ENCODE results near the gene ZNF410. TPM values are rescaled to one million over a fixed set of nuclear protein-coding genes. Genes with fewer than 3 reads are reported as not detected.
A peak's percentile ranks its signal among the peaks of the same experiment; 100 is the strongest.

ZNF410 gene
- total RNA-seq, 1 donor from 2014 or later = 53.7 TPM

- H3K27ac Mint-ChIP-seq = no peak overlapping the region
- peaks cover 4% of the 10 kb centered on the region for H3K36me3 Mint-ChIP-seq
- H3K4me1 Mint-ChIP-seq = no peaks in the 10 kb centered on the region
- TF ChIP-seq CTCF (IDR thresholded peaks at IDR 0.05; ENCODE audit: unreplicated experiment) = no peak
- H3K27me3 Mint-ChIP-seq (ENCODE audit: low read depth) = no peaks in the 10 kb centered on the region
- no peak for DNase-seq (ENCODE audit: low spot score in 2 of 2, unreplicated experiment in 2 of 2)
- no peak overlapping the region for H3K4me3 Mint-ChIP-seq
- H3K9me3 Mint-ChIP-seq = no peaks in the 10 kb centered on the region
Measured at GRCh38 chr14:73877790-73878189, 8.9 kb upstream of the ZNF410 start.

GRCh38 chr14:73878436-73878835, 8.2 kb upstream of the ZNF410 start:
- TF ChIP-seq CTCF (IDR thresholded peaks at IDR 0.05; ENCODE audit: unreplicated experiment) = no peak
- H3K36me3 Mint-ChIP-seq = peaks cover 4% of the 10 kb centered on the region
- DNase-seq (ENCODE audit: low spot score in 2 of 2, unreplicated experiment in 2 of 2) = no peak
- H3K27ac Mint-ChIP-seq = no peak overlapping the region
- H3K27me3 Mint-ChIP-seq (ENCODE audit: low read depth) = no peaks in the 10 kb centered on the region
- no peaks in the 10 kb centered on the region for H3K9me3 Mint-ChIP-seq
- H3K4me3 Mint-ChIP-seq = no peak overlapping the region
- no peaks in the 10 kb centered on the region for H3K4me1 Mint-ChIP-seq

GRCh38 chr14:73879027-73879426, 7.6 kb upstream of the ZNF410 start:
- H3K27ac Mint-ChIP-seq = no peak overlapping the region
- no peaks in the 10 kb centered on the region for H3K27me3 Mint-ChIP-seq (ENCODE audit: low read depth)
- no peak for TF ChIP-seq CTCF (IDR thresholded peaks at IDR 0.05; ENCODE audit: unreplicated experiment)
- DNase-seq (ENCODE audit: low spot score in 2 of 2, unreplicated experiment in 2 of 2) = no peak
- peaks cover 2% of the 10 kb centered on the region for H3K36me3 Mint-ChIP-seq
- H3K9me3 Mint-ChIP-seq = no peaks in the 10 kb centered on the region
- no peaks in the 10 kb centered on the region for H3K4me1 Mint-ChIP-seq
- H3K4me3 Mint-ChIP-seq = no peak overlapping the region

GRCh38 chr14:73884438-73885190, 2.0 kb upstream of the ZNF410 start:
- Mint-ChIP-seq H3K4me3 (peak overlapping the region; percentile 95), H3K9me3 (no peaks in the 10 kb centered on the region), H3K27ac (peak overlapping the region; percentile 85), H3K36me3 (peaks cover 2% of the 10 kb centered on the region), H3K27me3 (ENCODE audit: low read depth) (no peaks in the 10 kb centered on the region), H3K4me1 (peaks cover 37% of the 10 kb centered on the region)
- no peak for TF ChIP-seq CTCF (IDR thresholded peaks at IDR 0.05; ENCODE audit: unreplicated experiment)
- no peak for DNase-seq (ENCODE audit: low spot score in 2 of 2, unreplicated experiment in 2 of 2)

GRCh38 chr14:73887318-73887616, 608 bp downstream of the ZNF410 start:
- no peaks in the 10 kb centered on the region for H3K9me3 Mint-ChIP-seq
- no peak for TF ChIP-seq CTCF (IDR thresholded peaks at IDR 0.05; ENCODE audit: unreplicated experiment)
- DNase-seq (ENCODE audit: low spot score in 2 of 2, unreplicated experiment in 2 of 2) = no peak
- H3K4me3 Mint-ChIP-seq = peak overlapping the region; percentile 95
- peaks cover 37% of the 10 kb centered on the region for H3K4me1 Mint-ChIP-seq
- peaks cover 4% of the 10 kb centered on the region for H3K36me3 Mint-ChIP-seq
- peak overlapping the region; percentile 99 for H3K27ac Mint-ChIP-seq
- H3K27me3 Mint-ChIP-seq (ENCODE audit: low read depth) = no peaks in the 10 kb centered on the region
